HFFc6 (cell line): ENCODE data around the gene NCR2. TPM values are rescaled to one million over a fixed set of nuclear protein-coding genes. Genes with fewer than 3 reads are reported as not detected.

Experiments
- DNase-seq: peaks from one replicate; pipeline ENCODE4 v3.0.0-alpha.2; 2018
- H3K27ac Mint-ChIP-seq: 2 replicates; pipeline ENCODE4 v1.8.0; 2020; ENCODE audit warnings: mild to moderate bottlenecking, mixed read lengths
- H3K27me3 Mint-ChIP-seq: 2 replicates; pipeline ENCODE4 v1.8.0; 2021; ENCODE audit warnings: mild to moderate bottlenecking, moderate library complexity, mixed read lengths; ENCODE audit not compliant: insufficient read depth
- H3K36me3 Mint-ChIP-seq: 2 replicates; pipeline ENCODE4 v1.8.0; 2021; ENCODE audit warnings: low read depth, mixed read lengths
- H3K4me1 Mint-ChIP-seq: 2 replicates; pipeline ENCODE4 v1.8.0; 2020; ENCODE audit warnings: low read depth, mixed read lengths
- H3K4me3 Mint-ChIP-seq: 2 replicates; pipeline ENCODE4 v1.8.0; 2020; ENCODE audit warnings: mild to moderate bottlenecking, moderate library complexity, mixed read lengths
- H3K9me3 Mint-ChIP-seq: 2 replicates; pipeline ENCODE4 v1.8.0; 2020; ENCODE audit warnings: mild to moderate bottlenecking, mixed read lengths
- CTCF ChIP-seq: fragments of 200-600 bp; sonication (generic); IDR thresholded peaks from 2 replicates; pipeline ENCODE4 v1.5.0; 2021; ENCODE audit warnings: antibody characterized with exemption, mild to moderate bottlenecking
- total RNA-seq, 6 experiments: library from RNA; stranded (reverse); fragmentation: NEBNext Ultra II Directional; extraction: Animal tissue kit (Norgen Biotek cat#: 25700); gene quantifications; 2 replicates in 1 of 6; 3 replicates in 5 of 6; pipeline ENCODE4 v1.2.3, GENCODE V29; 2021

NCR2 gene
- total RNA-seq, 6 experiments from 2014 or later = not detected

- no peaks in the 10 kb centered on the region for H3K36me3 Mint-ChIP-seq
- H3K27ac Mint-ChIP-seq = no peak overlapping the region
- peaks cover 47% of the 10 kb centered on the region for H3K27me3 Mint-ChIP-seq
- no peak for TF ChIP-seq CTCF
- 0 out of 2 replicates have a peak, but pooled peaks cover 7% of the 10 kb centered on the region for H3K4me1 Mint-ChIP-seq
- H3K4me3 Mint-ChIP-seq = no peak overlapping the region
- no peak for DNase-seq
- H3K9me3 Mint-ChIP-seq = peaks cover 4% of the 10 kb centered on the region
Measured at GRCh38 chr6:41344876-41345275, 9.5 kb downstream of the NCR2 start.

GRCh38 chr6:41345901-41346300, 10.5 kb downstream of the NCR2 start:
- Mint-ChIP-seq H3K27ac (no peak overlapping the region), H3K9me3 (peaks cover 4% of the 10 kb centered on the region), H3K27me3 (peaks cover 53% of the 10 kb centered on the region), H3K4me3 (no peak overlapping the region), H3K36me3 (no peaks in the 10 kb centered on the region), H3K4me1 (0 out of 2 replicates have a peak, but pooled peaks cover 7% of the 10 kb centered on the region)
- TF ChIP-seq CTCF = no peak
- DNase-seq = no peak

- H3K4me1 Mint-ChIP-seq = 0 out of 2 replicates have a peak, but pooled peaks cover 7% of the 10 kb centered on the region
- H3K4me3 Mint-ChIP-seq = no peak overlapping the region
- H3K27me3 Mint-ChIP-seq = peaks cover 53% of the 10 kb centered on the region
- no peak for DNase-seq
- H3K36me3 Mint-ChIP-seq = no peaks in the 10 kb centered on the region
- TF ChIP-seq CTCF = no peak
- H3K27ac Mint-ChIP-seq = no peak overlapping the region
- H3K9me3 Mint-ChIP-seq = peaks cover 4% of the 10 kb centered on the region
Measured at GRCh38 chr6:41346441-41346840, 11.0 kb downstream of the NCR2 start.

GRCh38 chr6:41347378-41348050, 12.1 kb downstream of the NCR2 start:
- no peak for DNase-seq
- Mint-ChIP-seq H3K9me3 (peaks cover 4% of the 10 kb centered on the region), H3K27me3 (peaks cover 49% of the 10 kb centered on the region), H3K27ac (no peak overlapping the region), H3K36me3 (no peaks in the 10 kb centered on the region), H3K4me1 (0 out of 2 replicates have a peak, but pooled peaks cover 7% of the 10 kb centered on the region), H3K4me3 (no peak overlapping the region)
- no peak for TF ChIP-seq CTCF

- TF ChIP-seq CTCF = no peak
- no peaks in the 10 kb centered on the region for H3K36me3 Mint-ChIP-seq
- H3K4me3 Mint-ChIP-seq = no peak overlapping the region
- H3K4me1 Mint-ChIP-seq = 0 out of 2 replicates have a peak, but pooled peaks cover 7% of the 10 kb centered on the region
- H3K27ac Mint-ChIP-seq = no peak overlapping the region
- DNase-seq = no peak
- H3K27me3 Mint-ChIP-seq = peaks cover 37% of the 10 kb centered on the region
- peaks cover 4% of the 10 kb centered on the region for H3K9me3 Mint-ChIP-seq
Measured at GRCh38 chr6:41348934-41349333, 13.5 kb downstream of the NCR2 start.
